Right lobe of liver (tissue), 6 donors: ENCODE results near the gene SEPTIN8. TPM values are rescaled to one million over a fixed set of nuclear protein-coding genes. Genes with fewer than 3 reads are reported as not detected.

Experiments used
- ATAC-seq, 4 donors: fragments of 200-7000 bp; cut with Tn5 transposase; one replicate each; pipeline ENCODE4 v1.9.1; 2020; ENCODE audit warnings: mild to moderate bottlenecking in 4 of 4, moderate library complexity in 4 of 4
- DNase-seq, 3 donors: peaks; one replicate each; pipeline ENCODE4 v3.0.0-alpha.2; 2020
- H3K27ac ChIP-seq, 3 donors: fragments of 200-600 bp; one replicate each; pipeline ENCODE4 v1.8.0; 2022
- H3K27me3 ChIP-seq, 2 donors: fragments of 200-600 bp; one replicate each; pipeline ENCODE4 v1.8.0; 2022
- H3K36me3 ChIP-seq, 4 donors: fragments of 200-600 bp; sonication (generic) in 1 of 4; one replicate each; pipeline versions ENCODE4 v1.5.1 to v1.8.0; 2017 to 2022; ENCODE audit warnings: control low read depth in 1 of 4
- H3K4me1 ChIP-seq, 4 donors: fragments of 200-600 bp; sonication (generic) in 1 of 4; one replicate each; pipeline versions ENCODE4 v1.5.1 to v1.8.0; 2017 to 2022; ENCODE audit warnings: control low read depth in 1 of 4
- H3K4me3 ChIP-seq, 3 donors: fragments of 200-600 bp; one replicate each; pipeline ENCODE4 v1.8.0; 2022
- H3K9me3 ChIP-seq, 4 donors: fragments of 200-600 bp; sonication (generic) in 1 of 4; one replicate each; pipeline versions ENCODE4 v1.5.1 to v1.8.0; 2017 to 2022; ENCODE audit warnings: control low read depth in 1 of 4
- POLR2A ChIP-seq: fragments of 450-650 bp; IDR thresholded peaks from one replicate; pipeline ENCODE4 v1.6.1; 2017; ENCODE audit warnings: antibody characterized with exemption, mild to moderate bottlenecking
- WGBS: methylation state at CpG from one replicate; pipeline ENCODE4 v1.1.6; 2018; ENCODE audit warnings: low coverage, low lambda C conversion rate; ENCODE audit not compliant: insufficient coverage; ENCODE audit errors: missing lambda C conversion rate; 5-methylcytosine and 5-hydroxymethylcytosine counted together
- intact Hi-C, 2 donors: fragments of 100-400 bp; cut with DNase I; formaldehyde crosslinking; loops; one replicate each; pipeline versions ENCODE4 v1.11.2 to v1.14.1; 2022
- total RNA-seq, 6 experiments: library from RNA; depleted of rRNA in 2 of 6; stranded (reverse); fragments of >200 nt in 2 of 6; fragmentation: NEBNext Ultra II Directional in 3 of 6; extraction: Animal tissue kit (Norgen Biotek cat#: 25700) in 3 of 6; gene quantifications; one replicate each; pipeline versions ENCODE4 v1.1.0 to v1.2.4, GENCODE V29; 2016 to 2023
- TF ChIP-seq, protein P1 (sequence below), 4 donors: fragments of 200-600 bp in 3 of 4; fragments of 450-650 bp in 1 of 4; IDR thresholded peaks; one replicate each; pipeline versions ENCODE4 v1.5.1 to v1.8.0; 2016 to 2022; ENCODE audit warnings: antibody characterized with exemption in 4 of 4, mild to moderate bottlenecking in 2 of 4
- donor health status: DM: no; HTN: yes; CAD: no.
- donor health status: DM: no; HTN: no; CAD: no.
- donor health status: DM: no; HTN: no; CAD: no.
- donor health status: DM: no; HTN: yes; CAD: no.
- donor health status: DM: no; HTN: yes; CAD: no.

The SEPTIN8 gene
- total RNA-seq, 6 experiments from 2014 or later: 8.0 to 15.9 (median 13.3) TPM

GRCh38 chr5:132754111-132754510 is 22.9 kb downstream of the SEPTIN8 start:
- WGBS: 87% methylated on average over 3 of the region's 4 CpGs
- TF ChIP-seq, protein P1, sequence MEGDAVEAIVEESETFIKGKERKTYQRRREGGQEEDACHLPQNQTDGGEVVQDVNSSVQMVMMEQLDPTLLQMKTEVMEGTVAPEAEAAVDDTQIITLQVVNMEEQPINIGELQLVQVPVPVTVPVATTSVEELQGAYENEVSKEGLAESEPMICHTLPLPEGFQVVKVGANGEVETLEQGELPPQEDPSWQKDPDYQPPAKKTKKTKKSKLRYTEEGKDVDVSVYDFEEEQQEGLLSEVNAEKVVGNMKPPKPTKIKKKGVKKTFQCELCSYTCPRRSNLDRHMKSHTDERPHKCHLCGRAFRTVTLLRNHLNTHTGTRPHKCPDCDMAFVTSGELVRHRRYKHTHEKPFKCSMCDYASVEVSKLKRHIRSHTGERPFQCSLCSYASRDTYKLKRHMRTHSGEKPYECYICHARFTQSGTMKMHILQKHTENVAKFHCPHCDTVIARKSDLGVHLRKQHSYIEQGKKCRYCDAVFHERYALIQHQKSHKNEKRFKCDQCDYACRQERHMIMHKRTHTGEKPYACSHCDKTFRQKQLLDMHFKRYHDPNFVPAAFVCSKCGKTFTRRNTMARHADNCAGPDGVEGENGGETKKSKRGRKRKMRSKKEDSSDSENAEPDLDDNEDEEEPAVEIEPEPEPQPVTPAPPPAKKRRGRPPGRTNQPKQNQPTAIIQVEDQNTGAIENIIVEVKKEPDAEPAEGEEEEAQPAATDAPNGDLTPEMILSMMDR (IDR thresholded peaks at IDR 0.05): no peak
- TF ChIP-seq POLR2A: no peak
- ATAC-seq (no peak), DNase-seq (no peak)
- H3K27ac ChIP-seq: no peak overlapping the region
- H3K9me3 ChIP-seq: no peaks in the 10 kb centered on the region
- H3K36me3 ChIP-seq: peaks cover 0 to 5% (median 0%) of the 10 kb centered on the region in 4 donors
- H3K4me1 ChIP-seq: no peaks in the 10 kb centered on the region
- intact Hi-C loops: loop anchor here in 1 of 2 donors (10.0 kb wide), 1 partner anchor 61 kb away; the partner anchor contains the start of gene SOWAHA
- H3K4me3 ChIP-seq: no peak overlapping the region
- H3K27me3 ChIP-seq: no peaks in the 10 kb centered on the region

DNA sequence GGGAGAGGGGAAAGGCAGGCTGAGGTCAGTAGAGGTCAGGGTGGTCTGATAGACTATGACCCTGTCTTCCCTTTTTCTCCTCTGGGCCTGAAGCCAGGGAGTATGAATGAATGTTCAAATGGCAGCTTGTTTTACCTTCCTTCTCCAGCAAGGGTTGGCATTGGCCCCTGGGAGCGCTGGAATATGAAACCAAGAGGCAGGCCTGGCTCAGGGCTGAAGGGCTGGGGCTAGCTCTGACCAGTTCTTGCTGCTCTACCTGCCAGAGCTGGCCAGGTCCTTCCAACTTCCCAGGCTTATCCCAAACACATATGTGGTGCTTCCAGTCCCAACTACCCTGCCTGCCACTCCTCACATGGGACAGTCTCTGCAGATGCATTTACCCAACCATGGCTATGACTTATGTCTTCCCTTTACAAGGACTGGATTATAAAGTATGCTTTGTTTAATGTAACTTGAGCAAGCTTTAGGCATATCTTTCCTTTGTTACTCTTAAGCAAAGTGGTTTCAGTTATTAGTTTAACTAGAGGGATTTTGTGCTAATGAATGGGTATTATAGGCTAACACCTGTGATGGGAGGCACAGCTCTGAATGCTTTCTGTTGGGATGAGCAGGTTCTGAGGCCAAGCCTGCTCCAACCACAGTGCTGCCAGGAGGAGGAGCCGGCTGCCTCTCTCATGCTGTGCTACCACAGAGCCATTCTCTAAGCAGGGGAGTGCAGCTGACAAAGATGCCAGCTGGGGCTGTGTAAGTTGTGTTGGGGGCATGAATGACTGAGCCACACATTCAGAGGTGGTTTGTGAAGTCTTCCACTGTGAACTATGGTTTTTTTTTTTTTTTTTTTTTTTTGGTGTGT is 23.7 kb downstream of the SEPTIN8 start:
- Histone ChIP-seq H3K4me3 (no peak overlapping the region), H3K27me3 (no peaks in the 10 kb centered on the region), H3K4me1 (no peaks in the 10 kb centered on the region), H3K9me3 (no peaks in the 10 kb centered on the region), H3K27ac (no peak overlapping the region), H3K36me3 (peaks cover 0 to 2% (median 0%) of the 10 kb centered on the region in 4 donors)
- intact Hi-C loops: loop anchor here in 1 of 2 donors (10.0 kb wide), 1 partner anchor 61 kb away; the partner anchor contains the start of gene SOWAHA
- WGBS: 40% methylated on average over 1 of the region's 2 CpGs
- DNase-seq (no peak), ATAC-seq (peak; percentile 40 to 63 (median 44))
- TF ChIP-seq POLR2A: no peak
- TF ChIP-seq, protein P1 (IDR thresholded peaks at IDR 0.05): peak in 2 of 4 donors; percentile 8 to 9

GRCh38 chr5:132752581-132753125 is 24.4 kb downstream of the SEPTIN8 start:
- intact Hi-C loops: loop anchor here in 1 of 2 donors (10.0 kb wide), 1 partner anchor 62 kb away; the partner anchor contains the start of gene SOWAHA
- 90% methylated on average over 1 of the region's 1 CpG for WGBS

DNA sequence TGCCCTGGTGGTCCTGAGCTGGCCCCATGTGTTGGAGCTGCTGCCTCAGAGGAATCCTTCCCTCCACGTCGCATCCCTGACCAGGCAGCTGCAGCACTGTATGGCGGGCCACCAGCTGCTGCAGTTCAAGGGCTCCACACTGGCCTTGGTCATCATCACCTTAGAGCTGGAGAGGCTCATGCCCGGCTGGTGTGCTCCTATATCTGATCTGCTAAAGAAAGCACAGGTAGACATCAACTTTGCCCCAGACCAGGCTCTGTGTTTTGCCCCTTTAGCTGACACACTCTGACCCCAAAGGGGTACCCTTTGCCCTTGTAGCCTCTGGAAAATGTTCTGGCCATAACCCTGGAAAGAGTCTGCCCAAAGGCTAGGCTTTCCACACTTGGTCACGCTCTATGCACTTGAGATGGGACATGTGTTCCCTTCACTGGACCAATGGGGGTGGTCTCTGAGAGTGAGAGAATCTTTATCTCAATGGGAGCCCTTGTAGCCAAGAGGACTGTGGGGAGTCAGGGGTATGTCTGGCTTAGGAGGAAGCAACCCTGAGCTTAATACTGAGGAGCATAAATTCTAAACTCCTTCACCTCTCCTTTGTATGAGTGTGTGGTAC is 25.0 kb downstream of the SEPTIN8 start:
- TF ChIP-seq POLR2A: no peak
- TF ChIP-seq, protein P1 (IDR thresholded peaks at IDR 0.05): no peak

More at GRCh38 chr5:132752581-132753125, 24.4 kb downstream of the SEPTIN8 start:
- DNase-seq (no peak), ATAC-seq (no peak)
- no peak for TF ChIP-seq POLR2A
- TF ChIP-seq, protein P1 (IDR thresholded peaks at IDR 0.05): no peak
- H3K36me3 ChIP-seq: no peaks in the 10 kb centered on the region
- no peak overlapping the region for H3K27ac ChIP-seq
- H3K4me1 ChIP-seq: no peaks in the 10 kb centered on the region
- no peaks in the 10 kb centered on the region for H3K9me3 ChIP-seq
- peaks cover 0 to 6% of the 10 kb centered on the region in 2 donors for H3K27me3 ChIP-seq
- H3K4me3 ChIP-seq: no peak overlapping the region

More for the DNA sequence above, 25.0 kb downstream of the SEPTIN8 start:
- 94% methylated on average over 2 of the region's 5 CpGs for WGBS
- H3K4me1 ChIP-seq: peaks cover 0 to 2% (median 0%) of the 10 kb centered on the region in 4 donors
- no peak overlapping the region for H3K4me3 ChIP-seq
- H3K27me3 ChIP-seq: peaks cover 0 to 11% of the 10 kb centered on the region in 2 donors
- H3K27ac ChIP-seq: no peak overlapping the region
- intact Hi-C loops: loop anchor here in 1 of 2 donors (10.0 kb wide), 1 partner anchor 63 kb away; the partner anchor contains the start of gene SOWAHA
- no peaks in the 10 kb centered on the region for H3K36me3 ChIP-seq
- DNase-seq: no peak
- ATAC-seq: no peak
- H3K9me3 ChIP-seq: no peaks in the 10 kb centered on the region
